ENCODE data around the gene SLC8B1. TPM values are rescaled to one million over a fixed set of nuclear protein-coding genes. Genes with fewer than 3 reads are reported as not detected.

The SLC8B1 gene
- polyA plus RNA-seq, 2 of the 4 experiments (the other 2 are of a cell fraction): 11.0 to 11.3 TPM

- FAIRE-seq (no peak), ATAC-seq (no peak), DNase-seq (ENCODE audit: low read depth in 1 of 2, low spot score in 1 of 2) (no peak)
- 95% methylated on average over 8 of the region's 8 CpGs for WGBS (ENCODE audit: missing lambda C conversion rate)
- no peak overlapping the region for H3K4me2 ChIP-seq
- TF ChIP-seq MYC (IDR thresholded peaks at IDR 0.05; ENCODE audit: borderline replicate concordance, low read length): no peak
- TF ChIP-seq ZFP36 (IDR thresholded peaks at IDR 0.05; ENCODE audit: borderline replicate concordance, partially characterized antibody): no peak
- TF ChIP-seq FOXS1 (CRISPR knock-in tag; IDR thresholded peaks at IDR 0.05): no peak
- TF ChIP-seq ZSCAN20 (CRISPR knock-in tag; IDR thresholded peaks at IDR 0.05): no peak
- no peak for TF ChIP-seq CHD4 (IDR thresholded peaks at IDR 0.05; ENCODE audit: borderline replicate concordance)
- TF ChIP-seq NPAS2 (CRISPR knock-in tag; IDR thresholded peaks at IDR 0.05; ENCODE audit: borderline replicate concordance): no peak
- no peak for TF ChIP-seq RAD21 (conservative IDR thresholded peaks at IDR 0.05 in 1 of 2, IDR thresholded peaks at IDR 0.05 in 1 of 2)
- TF ChIP-seq EHF (CRISPR knock-in tag; IDR thresholded peaks at IDR 0.05): no peak
- no peak for TF ChIP-seq ELK1 (IDR thresholded peaks at IDR 0.05; ENCODE audit: low read depth, low read length)
- TF ChIP-seq E2F6 (IDR thresholded peaks at IDR 0.05; ENCODE audit: borderline replicate concordance, low read depth): no peak
- no peak for TF ChIP-seq PBX3 (IDR thresholded peaks at IDR 0.05)
- TF ChIP-seq CTCF (IDR thresholded peaks at IDR 0.05): no peak
- no peak for TF ChIP-seq GATA3 (IDR thresholded peaks at IDR 0.05; ENCODE audit: borderline replicate concordance)
- TF ChIP-seq ZNF302 (CRISPR knock-in tag; IDR thresholded peaks at IDR 0.05): no peak
- no peak for TF ChIP-seq PHF8 (IDR thresholded peaks at IDR 0.05; ENCODE audit: borderline replicate concordance, low read depth)
- TF ChIP-seq, protein P1, sequence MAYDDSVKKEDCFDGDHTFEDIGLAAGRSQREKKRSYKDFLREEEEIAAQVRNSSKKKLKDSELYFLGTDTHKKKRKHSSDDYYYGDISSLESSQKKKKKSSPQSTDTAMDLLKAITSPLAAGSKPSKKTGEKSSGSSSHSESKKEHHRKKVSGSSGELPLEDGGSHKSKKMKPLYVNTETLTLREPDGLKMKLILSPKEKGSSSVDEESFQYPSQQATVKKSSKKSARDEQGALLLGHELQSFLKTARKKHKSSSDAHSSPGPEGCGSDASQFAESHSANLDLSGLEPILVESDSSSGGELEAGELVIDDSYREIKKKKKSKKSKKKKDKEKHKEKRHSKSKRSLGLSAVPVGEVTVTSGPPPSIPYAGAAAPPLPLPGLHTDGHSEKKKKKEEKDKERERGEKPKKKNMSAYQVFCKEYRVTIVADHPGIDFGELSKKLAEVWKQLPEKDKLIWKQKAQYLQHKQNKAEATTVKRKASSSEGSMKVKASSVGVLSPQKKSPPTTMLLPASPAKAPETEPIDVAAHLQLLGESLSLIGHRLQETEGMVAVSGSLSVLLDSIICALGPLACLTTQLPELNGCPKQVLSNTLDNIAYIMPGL (CRISPR knock-in tag; IDR thresholded peaks at IDR 0.05; ENCODE audit: borderline replicate concordance): no peak
- H3K9me3 ChIP-seq: no peaks in the 10 kb centered on the region
- H3K4me1 ChIP-seq: peaks cover 3% of the 10 kb centered on the region; the same call in 1 of the 3 replicates
- ChIA-PET POLR2A (no interaction called here), CTCF (no interaction called here)
- no peak overlapping the region for H3K4me3 ChIP-seq
- no peak overlapping the region for H3K27ac ChIP-seq
Observed at GRCh38 chr12:113274848-113275247, 60.1 kb downstream of the SLC8B1 start.

- ChIA-PET POLR2A (no interaction called here), CTCF (interaction anchor here (0.5 to 1.1 kb wide), 3 partner anchors 13 to 76 kb away, joined by 3 to 5 read pairs (median 3); no protein-coding TSS in a partner anchor)
- DNase-seq (ENCODE audit: low read depth in 1 of 2, low spot score in 1 of 2) (no peak), FAIRE-seq (no peak), ATAC-seq (no peak; a peak in 1 of 6 replicates)
- H3K9me3 ChIP-seq: no peaks in the 10 kb centered on the region
- no peak overlapping the region for H3K4me3 ChIP-seq
- 95% methylated on average over 13 of the region's 13 CpGs for WGBS (ENCODE audit: missing lambda C conversion rate)
- H3K4me1 ChIP-seq: peaks cover 3% of the 10 kb centered on the region; the same call in 1 of the 3 replicates
- no peak overlapping the region for H3K27ac ChIP-seq
- H3K4me2 ChIP-seq: no peak overlapping the region
- no peak for TF ChIP-seq CEBPB (IDR thresholded peaks at IDR 0.05)
- TF ChIP-seq JUN (IDR thresholded peaks at IDR 0.05): no peak
- TF ChIP-seq, protein P2, sequence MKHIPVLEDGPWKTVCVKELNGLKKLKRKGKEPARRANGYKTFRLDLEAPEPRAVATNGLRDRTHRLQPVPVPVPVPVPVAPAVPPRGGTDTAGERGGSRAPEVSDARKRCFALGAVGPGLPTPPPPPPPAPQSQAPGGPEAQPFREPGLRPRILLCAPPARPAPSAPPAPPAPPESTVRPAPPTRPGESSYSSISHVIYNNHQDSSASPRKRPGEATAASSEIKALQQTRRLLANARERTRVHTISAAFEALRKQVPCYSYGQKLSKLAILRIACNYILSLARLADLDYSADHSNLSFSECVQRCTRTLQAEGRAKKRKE (CRISPR knock-in tag; IDR thresholded peaks at IDR 0.05; ENCODE audit: low read depth): no peak
- no peak for TF ChIP-seq POLR2AphosphoS2 (conservative IDR thresholded peaks at IDR 0.05; ENCODE audit: low read length)
- no peak for TF ChIP-seq HES2 (IDR thresholded peaks at IDR 0.05)
- TF ChIP-seq MAFK (IDR thresholded peaks at IDR 0.05; ENCODE audit: partially characterized antibody): no peak
- no peak for TF ChIP-seq FOSB (CRISPR knock-in tag; IDR thresholded peaks at IDR 0.05)
- TF ChIP-seq NPAS2 (CRISPR knock-in tag; IDR thresholded peaks at IDR 0.05; ENCODE audit: borderline replicate concordance): no peak
- TF ChIP-seq RFX5 (IDR thresholded peaks at IDR 0.05): no peak
- TF ChIP-seq HOXB5 (CRISPR knock-in tag; IDR thresholded peaks at IDR 0.05): no peak
- TF ChIP-seq CHD4 (IDR thresholded peaks at IDR 0.05; ENCODE audit: borderline replicate concordance): no peak
- TF ChIP-seq HOXA7 (CRISPR knock-in tag; IDR thresholded peaks at IDR 0.05): no peak
- no peak for TF ChIP-seq SMC3 (IDR thresholded peaks at IDR 0.05)
- no peak for TF ChIP-seq JUNB (IDR thresholded peaks at IDR 0.05)
Observed at GRCh38 chr12:113273053-113273725, 61.7 kb downstream of the SLC8B1 start.
